ENCODE results near the gene TFF2.

The TFF2 gene

GRCh38 chr21:42375506-42375905 lies 24.7 kb upstream of the TFF2 start:
- no peak for DNase-seq (ENCODE audit: low spot score)
- TF ChIP-seq CTCF (IDR thresholded peaks at IDR 0.05; ENCODE audit: extremely low read depth, insufficient read depth, missing control alignments): no peak
- in situ Hi-C loops (cut with MboI; ENCODE audit: low pct_unique_long_range_greater_than_20kb, low sequenced_read_pairs, unreplicated experiment): no loop called here

DNA sequence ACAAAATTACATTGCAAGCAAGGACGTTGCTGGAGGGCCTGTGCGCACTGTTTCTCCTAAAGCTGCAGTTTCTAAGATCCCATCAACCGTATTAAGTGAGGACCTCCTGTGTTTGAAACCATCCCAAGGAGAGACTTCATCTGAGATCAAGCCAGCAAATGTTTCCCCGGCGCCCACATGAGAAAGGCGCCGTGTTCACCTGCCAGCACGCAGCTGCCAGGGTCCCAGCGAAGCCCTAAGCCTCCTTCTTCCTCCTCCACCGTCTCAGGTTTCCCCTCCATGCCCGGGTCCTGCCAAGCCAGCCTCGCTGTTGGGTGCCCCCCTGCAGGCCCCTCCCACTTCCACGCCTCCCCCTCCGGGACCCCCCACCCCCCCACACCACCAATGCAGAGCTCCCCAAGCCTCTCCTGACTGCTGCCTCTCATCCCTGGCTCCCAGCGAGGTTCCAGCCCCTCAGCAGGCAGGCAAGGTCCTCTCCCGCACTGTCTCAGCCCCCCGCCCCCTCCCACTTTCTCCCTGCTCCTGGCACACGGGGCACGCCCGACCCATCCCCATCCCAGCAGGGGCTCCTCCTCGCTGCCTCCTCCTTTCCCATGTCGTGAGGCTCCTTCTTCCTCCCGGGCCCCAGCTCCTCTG lies 24.2 kb upstream of the TFF2 start:
- in situ Hi-C loops (cut with MboI; ENCODE audit: low pct_unique_long_range_greater_than_20kb, low sequenced_read_pairs, unreplicated experiment): loop anchor here (5.0 kb wide), 1 partner anchor 52 kb away; no protein-coding TSS in a partner anchor
- TF ChIP-seq CTCF (IDR thresholded peaks at IDR 0.05; ENCODE audit: extremely low read depth, insufficient read depth, missing control alignments): no peak
- DNase-seq (ENCODE audit: low spot score): no peak

DNA sequence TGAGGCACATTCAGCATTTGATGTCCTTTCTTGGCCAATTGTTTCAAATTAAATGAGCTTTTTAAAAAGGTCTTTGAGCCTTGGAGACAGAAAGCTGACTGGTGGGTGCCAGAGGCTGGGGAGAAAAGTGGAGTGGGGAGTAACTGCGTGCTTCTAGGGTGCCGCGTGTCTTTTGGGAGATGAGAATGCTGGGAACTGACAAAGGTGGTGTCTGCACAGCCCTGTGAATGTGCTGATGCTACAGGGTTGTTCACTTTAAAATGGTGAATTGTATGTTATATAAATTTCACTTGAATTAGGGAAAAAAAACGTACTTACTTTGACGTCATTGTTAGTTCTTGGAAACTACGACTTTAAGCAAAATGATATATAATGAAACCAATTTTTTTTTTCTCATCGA lies 23.7 kb upstream of the TFF2 start:
- no peak for TF ChIP-seq CTCF (IDR thresholded peaks at IDR 0.05; ENCODE audit: extremely low read depth, insufficient read depth, missing control alignments)
- no peak for DNase-seq (ENCODE audit: low spot score)
- in situ Hi-C loops (cut with MboI; ENCODE audit: low pct_unique_long_range_greater_than_20kb, low sequenced_read_pairs, unreplicated experiment): loop anchor here (5.0 kb wide), 1 partner anchor 53 kb away; no protein-coding TSS in a partner anchor

GRCh38 chr21:42373908-42374455 lies 23.2 kb upstream of the TFF2 start:
- no peak for DNase-seq (ENCODE audit: low spot score)
- in situ Hi-C loops (cut with MboI; ENCODE audit: low pct_unique_long_range_greater_than_20kb, low sequenced_read_pairs, unreplicated experiment): loop anchor here (5.0 kb wide), 1 partner anchor 53 kb away; no protein-coding TSS in a partner anchor
- TF ChIP-seq CTCF (IDR thresholded peaks at IDR 0.05; ENCODE audit: extremely low read depth, insufficient read depth, missing control alignments): no peak

DNA sequence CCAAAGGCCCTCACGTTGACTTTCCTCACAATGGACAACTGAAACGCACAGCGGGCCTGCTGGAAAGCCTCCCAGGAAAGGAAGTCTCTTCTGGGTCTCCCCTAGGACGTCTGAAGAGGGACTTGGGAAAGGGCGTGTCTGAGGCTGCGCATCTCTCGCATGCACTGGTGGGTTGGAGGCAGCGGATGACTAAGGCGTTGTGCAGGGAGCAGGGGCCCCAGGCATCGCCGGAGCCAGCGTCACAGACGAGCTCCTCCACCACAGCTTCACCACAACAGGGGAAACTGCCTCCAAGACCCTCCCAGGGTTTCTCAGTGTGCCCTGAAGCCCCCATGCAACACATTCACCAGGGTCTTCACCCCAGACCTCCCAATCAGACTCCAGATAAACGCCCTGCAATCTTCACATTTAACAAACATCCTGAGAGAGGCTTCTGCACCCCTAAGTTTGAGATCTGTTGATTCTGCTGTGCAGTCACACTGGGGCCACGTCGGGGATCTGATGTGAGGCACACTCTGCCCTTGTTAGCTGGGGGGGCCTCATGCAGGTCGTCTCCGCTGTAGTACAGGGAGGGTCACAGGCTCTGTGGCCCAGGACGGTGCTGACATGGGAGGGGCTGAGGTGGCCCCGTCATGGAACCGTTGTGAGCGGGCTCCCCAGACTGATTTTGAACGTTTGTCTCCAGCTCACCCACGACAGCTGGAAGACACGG lies 22.6 kb upstream of the TFF2 start:
- in situ Hi-C loops (cut with MboI; ENCODE audit: low pct_unique_long_range_greater_than_20kb, low sequenced_read_pairs, unreplicated experiment): loop anchor here (5.0 kb wide), 1 partner anchor 54 kb away; no protein-coding TSS in a partner anchor
- TF ChIP-seq CTCF (IDR thresholded peaks at IDR 0.05; ENCODE audit: extremely low read depth, insufficient read depth, missing control alignments): no peak
- DNase-seq (ENCODE audit: low spot score): no peak

DNA sequence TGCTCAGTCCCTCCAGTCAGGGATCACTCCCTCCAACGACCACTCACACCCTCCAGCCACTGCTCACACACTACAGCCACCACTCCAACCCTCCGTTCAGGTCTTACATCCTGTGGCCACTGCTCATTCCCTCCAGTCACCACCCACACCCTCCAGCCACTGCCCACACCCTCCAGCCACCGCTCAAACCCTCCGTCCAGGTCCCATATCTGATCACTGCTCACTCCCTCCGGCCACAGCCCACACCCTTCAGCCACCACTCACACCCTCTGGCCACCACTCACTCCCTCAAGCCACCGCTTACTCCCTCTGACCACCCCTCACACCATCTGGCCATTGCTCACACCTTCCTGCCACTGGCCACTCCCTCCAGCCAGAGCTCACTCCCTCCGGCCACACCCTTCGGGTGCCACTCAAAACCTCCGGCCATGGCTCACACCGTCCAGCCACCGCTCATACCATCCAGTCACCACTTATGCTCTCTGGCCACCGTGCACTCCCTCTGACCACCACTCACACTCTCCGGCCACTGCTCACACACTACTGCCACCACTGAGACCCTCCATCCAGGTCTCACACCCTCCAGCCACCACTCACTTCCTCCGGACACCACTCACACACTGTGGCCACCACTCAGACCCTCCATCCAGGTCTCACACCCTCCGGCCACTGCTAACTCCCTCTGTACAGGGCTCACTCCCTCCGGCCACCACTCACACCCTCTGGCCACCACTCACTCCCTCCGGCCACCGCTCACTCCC lies 20.3 kb upstream of the TFF2 start:
- DNase-seq (ENCODE audit: low spot score): no peak
- TF ChIP-seq CTCF (IDR thresholded peaks at IDR 0.05; ENCODE audit: extremely low read depth, insufficient read depth, missing control alignments): no peak
- in situ Hi-C loops (cut with MboI; ENCODE audit: low pct_unique_long_range_greater_than_20kb, low sequenced_read_pairs, unreplicated experiment): loop anchor here (5.0 kb wide), 1 partner anchor 56 kb away; no protein-coding TSS in a partner anchor
